Heart left ventricle (tissue), 13 donors: Measurements from ENCODE around the gene RNPEPL1.

ENCODE experiments used
- POLR2A ChIP-seq, 2 donors: fragments of 450-650 bp; IDR thresholded peaks; one replicate each; pipeline ENCODE4 v1.6.1; 2017; ENCODE audit warnings: antibody characterized with exemption in 2 of 2, mild to moderate bottlenecking in 2 of 2, moderate library complexity in 2 of 2
- TF ChIP-seq, protein P1 (sequence below), 12 donors: fragments of 200-600 bp; sonication (generic) in 4 of 12; IDR thresholded peaks; one replicate each; pipeline versions ENCODE4 v1.5.0 to v1.8.0; 2018 to 2022; ENCODE audit warnings: antibody characterized with exemption in 12 of 12, mild to moderate bottlenecking in 5 of 12
- donor health status: ischemic (EF 13 %, LVEDD 7.1; RV severe dilation, severe dysfunction).
- donor health status: DM: no; HTN: yes; CAD: no.
- donor health status: DM: no; HTN: no; CAD: no.
- donor health status: ischemic (EF 25% LVEDD 6.9; RV normal size, moderate dysfunction).
- donor health status: ischemic (EF 25% LVEDD 5.7; RV mildly dilated, moderate dysfunction).
- donor health status: ischemic (EF 35%, LVEDD 5.7; RV mildly dilated, moderate dysfunction).
- donor health status: nonischemic (EF 11% LVEDD 7.7; RV severe dilation, severe dysfunction).
- donor health status: DM: yes; HTN: yes; CAD: no.
- donor health status: PGD.
- donor health status: ischemic (EF 29% LVEDD 5.4; RV normal size, mild dysfunction).
- donor health status: nonischemic (EF 23%, LVEDD 6.1; RV moderate dilation, normal function).

DNA sequence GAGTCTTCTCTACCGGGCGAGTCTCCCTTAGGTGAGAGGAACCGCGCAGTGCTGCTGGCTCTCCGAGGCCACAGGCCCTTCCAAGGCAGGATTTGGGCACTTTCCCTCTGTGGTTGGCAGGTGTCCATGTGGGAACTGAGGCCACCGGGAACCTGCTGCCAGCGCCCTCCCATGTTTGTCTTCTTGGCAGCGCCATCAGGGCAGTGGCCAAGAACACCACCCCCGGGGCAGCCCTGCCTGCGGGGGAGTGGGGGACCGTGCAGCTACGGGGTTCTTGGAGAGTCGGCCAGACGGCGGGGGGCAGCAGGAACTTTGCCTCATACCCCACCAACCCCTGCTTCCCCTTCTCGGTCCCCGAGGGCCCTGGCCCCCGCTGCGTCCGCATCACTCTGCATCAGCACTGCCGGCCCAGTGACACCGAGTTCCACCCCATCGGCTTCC lies 28.2 kb downstream of the RNPEPL1 start:
- TF ChIP-seq POLR2A (IDR thresholded peaks at IDR 0.05): no peak
- TF ChIP-seq, protein P1, sequence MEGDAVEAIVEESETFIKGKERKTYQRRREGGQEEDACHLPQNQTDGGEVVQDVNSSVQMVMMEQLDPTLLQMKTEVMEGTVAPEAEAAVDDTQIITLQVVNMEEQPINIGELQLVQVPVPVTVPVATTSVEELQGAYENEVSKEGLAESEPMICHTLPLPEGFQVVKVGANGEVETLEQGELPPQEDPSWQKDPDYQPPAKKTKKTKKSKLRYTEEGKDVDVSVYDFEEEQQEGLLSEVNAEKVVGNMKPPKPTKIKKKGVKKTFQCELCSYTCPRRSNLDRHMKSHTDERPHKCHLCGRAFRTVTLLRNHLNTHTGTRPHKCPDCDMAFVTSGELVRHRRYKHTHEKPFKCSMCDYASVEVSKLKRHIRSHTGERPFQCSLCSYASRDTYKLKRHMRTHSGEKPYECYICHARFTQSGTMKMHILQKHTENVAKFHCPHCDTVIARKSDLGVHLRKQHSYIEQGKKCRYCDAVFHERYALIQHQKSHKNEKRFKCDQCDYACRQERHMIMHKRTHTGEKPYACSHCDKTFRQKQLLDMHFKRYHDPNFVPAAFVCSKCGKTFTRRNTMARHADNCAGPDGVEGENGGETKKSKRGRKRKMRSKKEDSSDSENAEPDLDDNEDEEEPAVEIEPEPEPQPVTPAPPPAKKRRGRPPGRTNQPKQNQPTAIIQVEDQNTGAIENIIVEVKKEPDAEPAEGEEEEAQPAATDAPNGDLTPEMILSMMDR (IDR thresholded peaks at IDR 0.05): no peak
